ENCODE results near the gene FCER2.

DNA sequence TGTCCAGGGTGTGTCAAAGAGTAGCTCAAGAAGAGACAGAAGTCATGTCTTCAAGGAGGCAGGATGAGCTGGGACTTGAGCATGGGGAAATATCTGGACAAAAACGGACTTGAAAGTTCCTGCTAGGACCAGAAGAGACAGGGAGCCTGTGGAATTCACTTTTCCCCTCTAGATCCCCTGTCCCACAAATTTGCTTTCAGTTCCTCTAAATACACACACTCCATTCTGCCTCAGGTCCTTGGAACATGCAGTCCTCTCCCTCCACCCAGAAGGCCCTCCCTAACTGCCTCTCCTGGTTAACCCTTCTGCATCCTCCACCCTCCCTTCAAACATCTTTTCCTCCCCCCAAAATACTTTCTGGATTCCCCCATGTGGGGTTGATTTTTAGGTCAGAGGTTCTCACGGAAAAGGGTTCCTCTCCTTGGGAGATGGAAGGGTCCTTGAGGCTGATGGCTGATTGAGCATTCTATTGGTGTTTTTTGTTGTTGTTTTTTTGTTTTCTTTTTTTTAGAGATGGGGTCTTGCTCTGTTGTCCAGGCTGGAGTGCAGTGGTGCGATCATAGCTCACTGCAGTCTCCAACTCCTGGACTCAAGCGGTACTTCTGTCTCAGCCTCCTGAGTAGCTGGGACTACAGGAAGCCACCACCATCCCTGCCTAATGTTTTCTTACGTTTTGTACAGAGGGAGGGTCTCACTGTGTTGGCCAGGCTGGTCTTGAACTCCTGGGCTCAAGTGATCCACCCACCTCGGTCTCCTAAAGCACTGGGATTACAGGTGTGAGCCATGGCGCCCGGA lies 40.0 kb downstream of the FCER2 start:
- TF ChIP-seq, protein P1, sequence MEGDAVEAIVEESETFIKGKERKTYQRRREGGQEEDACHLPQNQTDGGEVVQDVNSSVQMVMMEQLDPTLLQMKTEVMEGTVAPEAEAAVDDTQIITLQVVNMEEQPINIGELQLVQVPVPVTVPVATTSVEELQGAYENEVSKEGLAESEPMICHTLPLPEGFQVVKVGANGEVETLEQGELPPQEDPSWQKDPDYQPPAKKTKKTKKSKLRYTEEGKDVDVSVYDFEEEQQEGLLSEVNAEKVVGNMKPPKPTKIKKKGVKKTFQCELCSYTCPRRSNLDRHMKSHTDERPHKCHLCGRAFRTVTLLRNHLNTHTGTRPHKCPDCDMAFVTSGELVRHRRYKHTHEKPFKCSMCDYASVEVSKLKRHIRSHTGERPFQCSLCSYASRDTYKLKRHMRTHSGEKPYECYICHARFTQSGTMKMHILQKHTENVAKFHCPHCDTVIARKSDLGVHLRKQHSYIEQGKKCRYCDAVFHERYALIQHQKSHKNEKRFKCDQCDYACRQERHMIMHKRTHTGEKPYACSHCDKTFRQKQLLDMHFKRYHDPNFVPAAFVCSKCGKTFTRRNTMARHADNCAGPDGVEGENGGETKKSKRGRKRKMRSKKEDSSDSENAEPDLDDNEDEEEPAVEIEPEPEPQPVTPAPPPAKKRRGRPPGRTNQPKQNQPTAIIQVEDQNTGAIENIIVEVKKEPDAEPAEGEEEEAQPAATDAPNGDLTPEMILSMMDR (IDR thresholded peaks at IDR 0.05) = no peak
- TF ChIP-seq POLR2A (IDR thresholded peaks at IDR 0.05) = no peak
